H1 (cell line): ENCODE measurements around the gene THAP5. TPM values are rescaled to one million over a fixed set of nuclear protein-coding genes. Genes with fewer than 3 reads are reported as not detected.

Source experiments
- CTCF ChIA-PET: fragments of 300-600 bp; sonication (Branson Sonifier 250); formaldehyde crosslinking; loops from one replicate; lab custom pipeline; 2021; ENCODE audit not compliant: partially characterized antibody; lab: Charles Lee
- POLR2A ChIA-PET: fragments of 300-600 bp; sonication (Branson Sonifier 250); formaldehyde crosslinking; loops from one replicate; lab custom pipeline; 2021; ENCODE audit warnings: inconsistent platforms; ENCODE audit not compliant: partially characterized antibody; lab: Charles Lee
- DNase-seq, 2 experiments: peaks; one replicate each; pipeline versions ENCODE4 v3.0.0 to v3.0.0-alpha.2; 2010 to 2022; ENCODE audit warnings: low spot score in 2 of 2, low read depth in 1 of 2, mixed read lengths in 1 of 2
- FAIRE-seq: peaks from 2 replicates; lab custom pipeline; 2011; peaks lifted over from hg19 to GRCh38; lab: Jason Lieb, UNC
- H2AFZ ChIP-seq: 2 replicates; pipeline ENCODE4 v1.8.1; 2012; ENCODE audit warnings: low read length, inconsistent platforms
- H2AK5ac ChIP-seq: 2 replicates; pipeline ENCODE4 v1.6.1; 2013; ENCODE audit warnings: low read depth, low read length
- H2BK120ac ChIP-seq: replicated peaks from 2 replicates; pipeline ENCODE3; 2013; ENCODE audit warnings: low read depth, low read length, inconsistent platforms
- H2BK12ac ChIP-seq: 2 replicates; pipeline ENCODE4 v1.6.1; 2013; ENCODE audit warnings: low read depth, low read length
- H2BK15ac ChIP-seq: 2 replicates; pipeline ENCODE4 v1.6.1; 2013; ENCODE audit warnings: low read length
- H2BK20ac ChIP-seq: 2 replicates; pipeline ENCODE4 v1.6.1; 2013; ENCODE audit warnings: low read length
- H2BK5ac ChIP-seq: 2 replicates; pipeline ENCODE4 v1.6.1; 2013; ENCODE audit warnings: low read depth, low read length
- H3K14ac ChIP-seq: 2 replicates; pipeline ENCODE4 v1.6.1; 2013; ENCODE audit warnings: inconsistent platforms; ENCODE audit not compliant: insufficient read length
- H3K18ac ChIP-seq: 2 replicates; pipeline ENCODE4 v1.6.1; 2013; ENCODE audit warnings: low read length; ENCODE audit errors: extremely low read depth
- H3K23ac ChIP-seq: 2 replicates; pipeline ENCODE4 v1.6.1; 2013; ENCODE audit warnings: inconsistent platforms; ENCODE audit not compliant: insufficient read length
- H3K23me2 ChIP-seq: 2 replicates; pipeline ENCODE4 v1.6.1; 2013; ENCODE audit warnings: low read depth, low read length
- H3K27ac ChIP-seq: 2 replicates; pipeline ENCODE4 v1.6.1; 2011; ENCODE audit warnings: low read depth, low read length, inconsistent platforms
- H3K27me3 ChIP-seq, 4 experiments: replicated peaks in 1 of 4; 1 replicate in 1 of 4; 2 replicates in 3 of 4; pipeline versions ENCODE4 v1.6.1 to v1.8.1; 2011 to 2013; ENCODE audit warnings: low read length in 3 of 4, mild to moderate bottlenecking in 3 of 4, inconsistent platforms in 2 of 4, mixed read lengths in 2 of 4, moderate library complexity in 1 of 4; ENCODE audit not compliant: control insufficient read depth in 3 of 4, insufficient read depth in 3 of 4; ENCODE audit errors: extremely low read depth in 1 of 4
- H3K36me3 ChIP-seq, 4 experiments: 2 replicates each; pipeline versions ENCODE4 v1.6.1 to v1.8.1; 2011 to 2013; ENCODE audit warnings: mild to moderate bottlenecking in 4 of 4, low read length in 3 of 4, moderate library complexity in 2 of 4, control low read depth in 1 of 4, inconsistent platforms in 1 of 4; ENCODE audit not compliant: insufficient read depth in 4 of 4, control insufficient read depth in 2 of 4
- H3K4ac ChIP-seq: replicated peaks from 2 replicates; pipeline ENCODE3; 2013; ENCODE audit warnings: low read length, low read depth, mixed read lengths, inconsistent platforms; ENCODE audit not compliant: insufficient read length
- H3K4me1 ChIP-seq, 4 experiments: replicated peaks in 1 of 4; 1 replicate in 1 of 4; 2 replicates in 3 of 4; pipeline versions ENCODE4 v1.6.1 to v1.8.1; 2011 to 2013; ENCODE audit warnings: low read length in 3 of 4, inconsistent platforms in 2 of 4, mixed read lengths in 1 of 4; ENCODE audit not compliant: insufficient read depth in 4 of 4, control insufficient read depth in 3 of 4
- H3K4me2 ChIP-seq, 2 experiments: 2 replicates each; pipeline versions ENCODE4 v1.6.1 to v1.8.1; 2011 to 2013; ENCODE audit warnings: low read depth in 2 of 2, low read length in 2 of 2, control low read depth in 1 of 2, inconsistent platforms in 1 of 2, mild to moderate bottlenecking in 1 of 2; ENCODE audit not compliant: insufficient read depth in 1 of 2
- H3K4me3 ChIP-seq, 4 experiments: fragments of 200-600, 300-600 bp in 1 of 4; sonication (generic), shearing (Covaris generic), sonication (Bioruptor Twin) in 1 of 4; 2 replicates each; pipeline versions ENCODE4 v1.5.1 to v1.8.1; 2011 to 2016; ENCODE audit warnings: low read length in 4 of 4, low read depth in 3 of 4, control low read depth in 2 of 4, inconsistent platforms in 2 of 4, mild to moderate bottlenecking in 2 of 4, mixed read lengths in 1 of 4, moderate library complexity in 1 of 4; ENCODE audit not compliant: insufficient read depth in 2 of 4; ENCODE audit errors: extremely low read depth in 1 of 4
- H3K56ac ChIP-seq: replicated peaks from 2 replicates; pipeline ENCODE3; 2013; ENCODE audit warnings: low read depth, mild to moderate bottlenecking, mixed read lengths, low read length, inconsistent platforms; ENCODE audit not compliant: insufficient read length
- H3K79me1 ChIP-seq: 2 replicates; pipeline ENCODE4 v1.6.1; 2013; ENCODE audit warnings: low read depth, low read length, control low read depth
- H3K79me2 ChIP-seq, 2 experiments: 2 replicates each; pipeline versions ENCODE4 v1.6.1 to v1.8.1; 2012 to 2013; ENCODE audit warnings: low read length in 2 of 2, mild to moderate bottlenecking in 2 of 2, inconsistent platforms in 1 of 2; ENCODE audit not compliant: insufficient read depth in 2 of 2, control insufficient read depth in 1 of 2
- H3K9ac ChIP-seq, 4 experiments: replicated peaks in 1 of 4; 1 replicate in 1 of 4; 2 replicates in 3 of 4; pipeline versions ENCODE4 v1.6.1 to v1.8.1; 2011 to 2013; ENCODE audit warnings: low read depth in 3 of 4, low read length in 3 of 4, control low read depth in 2 of 4, mild to moderate bottlenecking in 2 of 4, moderate library complexity in 2 of 4, inconsistent platforms in 1 of 4; ENCODE audit errors: extremely low read depth in 1 of 4
- H3K9me3 ChIP-seq, 2 experiments: 2 replicates each; pipeline versions ENCODE4 v1.6.1 to v1.8.1; 2012 to 2013; ENCODE audit warnings: mild to moderate bottlenecking in 2 of 2, moderate library complexity in 2 of 2, control low read depth in 1 of 2, inconsistent platforms in 1 of 2, low read depth in 1 of 2, low read length in 1 of 2, mixed read lengths in 1 of 2; ENCODE audit not compliant: insufficient read depth in 2 of 2
- H4K20me1 ChIP-seq, 2 experiments: replicated peaks in 1 of 2; 2 replicates each; pipeline versions ENCODE3 to v1.8.1; 2011 to 2013; ENCODE audit warnings: inconsistent platforms in 2 of 2, low read length in 2 of 2, mild to moderate bottlenecking in 1 of 2; ENCODE audit not compliant: insufficient read depth in 2 of 2, control insufficient read depth in 1 of 2
- H4K5ac ChIP-seq: 2 replicates; pipeline ENCODE4 v1.6.1; 2013; ENCODE audit warnings: low read length, low read depth, mixed read lengths, inconsistent platforms; ENCODE audit not compliant: insufficient read length
- H4K8ac ChIP-seq: 2 replicates; pipeline ENCODE4 v1.8.0; 2013; ENCODE audit warnings: mild to moderate bottlenecking, moderate library complexity, low read length, inconsistent platforms; ENCODE audit not compliant: insufficient read depth; ENCODE audit errors: extremely low read depth
- H4K91ac ChIP-seq: replicated peaks from 2 replicates; pipeline ENCODE3; 2013; ENCODE audit warnings: low read length, mixed read lengths, inconsistent platforms; ENCODE audit not compliant: insufficient read length
- CREB1 ChIP-seq: IDR thresholded peaks from 2 replicates; pipeline ENCODE4 v1.6.1; 2012; ENCODE audit warnings: inconsistent platforms
- EZH2 ChIP-seq: fragments of 200-600 bp; sonication (generic); IDR thresholded peaks from 2 replicates; pipeline ENCODE4 v1.7.1; 2012; ENCODE audit warnings: low read depth, mild to moderate bottlenecking, moderate library complexity, low read length, inconsistent platforms; ENCODE audit not compliant: severe bottlenecking
- HDAC2 ChIP-seq, 2 experiments: fragments of 300-600 bp in 1 of 2; sonication (generic) in 1 of 2; IDR thresholded peaks; 2 replicates each; pipeline ENCODE4 v1.6.1; 2011 to 2012; ENCODE audit warnings: low read depth in 2 of 2, low read length in 2 of 2, mild to moderate bottlenecking in 2 of 2, moderate library complexity in 2 of 2, borderline replicate concordance in 1 of 2, inconsistent platforms in 1 of 2
- RNF2 ChIP-seq: fragments of 200-900, 300-1000 bp; sonication (generic); IDR thresholded peaks from 2 replicates; pipeline ENCODE4 v1.7.1; 2016; ENCODE audit warnings: borderline replicate concordance, low read depth, mild to moderate bottlenecking, antibody characterized with exemption, low read length; ENCODE audit not compliant: poor library complexity, severe bottlenecking; ENCODE audit errors: missing control alignments
- SIRT6 ChIP-seq: IDR thresholded peaks from one replicate; pipeline ENCODE4 v1.7.1; 2012; ENCODE audit warnings: low read length, inconsistent platforms
- TCF12 ChIP-seq: IDR thresholded peaks from 2 replicates; pipeline ENCODE4 v1.6.1; 2011; ENCODE audit warnings: low read depth, mild to moderate bottlenecking, low read length
- WGBS, 2 experiments: shearing (Covaris generic) in 1 of 2; methylation state at CpG; one replicate each; pipeline versions ENCODE4 v1.1.6 to v1.1.7; 2013 to 2015; ENCODE audit warnings: low lambda C conversion rate in 2 of 2, mixed read lengths in 2 of 2, inconsistent platforms in 1 of 2, low coverage in 1 of 2, missing lambda C conversion rate in 1 of 2; ENCODE audit not compliant: insufficient replicate concordance in 2 of 2, insufficient coverage in 1 of 2, insufficient read length in 1 of 2; ENCODE audit errors: extremely low coverage in 1 of 2, missing lambda C conversion rate in 1 of 2; 5-methylcytosine and 5-hydroxymethylcytosine counted together
- polyA plus RNA-seq, 7 experiments: library from polyadenylated mRNA; depleted of rRNA in 3 of 7; stranded (reverse) in 5 of 7; unstranded in 2 of 7; fragments of >200 nt in 5 of 7; fragments of 200-250 nt in 2 of 7; gene quantifications; 1 replicate in 5 of 7; 2 replicates in 1 of 7; 4 replicates in 1 of 7; pipeline versions ENCODE4 v1.2.1 to v1.2.3, GENCODE V29; 2011 to 2013; ENCODE audit warnings: missing spikeins in 2 of 7, mixed read lengths in 2 of 7
- total RNA-seq: library from RNA; stranded (reverse); fragmentation: NEBNext Ultra II Directional; extraction: Animal tissue kit (Norgen Biotek cat#: 25700); gene quantifications from 2 replicates; pipeline ENCODE4 v1.2.1, GENCODE V29; 2021
- TF ChIP-seq, protein P1 (sequence below): IDR thresholded peaks from 2 replicates; pipeline ENCODE4 v1.6.1; 2011; ENCODE audit warnings: low read length, improper control_type of control experiment

The THAP5 gene
- total and polyA plus RNA-seq, 2 of the 8 experiments (the other 6 are each of a cell fraction or from before 2014, with no cell fraction given) = 3.9 to 24.2 TPM

DNA sequence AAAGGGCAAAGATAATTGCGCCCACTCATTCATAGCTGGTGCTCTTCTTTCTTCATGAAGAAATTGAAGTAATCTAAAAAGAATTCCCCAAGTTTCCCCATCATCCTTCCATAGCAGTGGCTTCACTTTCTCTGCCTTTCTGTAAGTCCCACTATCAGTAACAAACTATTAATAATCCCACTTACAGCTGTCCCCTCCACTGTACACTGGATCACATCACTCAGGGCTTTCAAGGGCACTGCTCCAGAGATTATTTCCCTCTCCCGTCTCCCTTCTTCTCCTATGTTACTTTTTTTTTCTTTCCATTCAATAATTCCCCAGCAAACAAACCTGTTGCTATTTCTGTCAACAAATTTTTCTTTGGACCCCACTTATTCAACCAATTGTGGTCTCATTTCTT, 16.3 kb upstream of the THAP5 start:
- Histone ChIP-seq H4K20me1 (no peaks in the 10 kb centered on the region), H2BK5ac (no peak overlapping the region), H3K23me2 (no peaks in the 10 kb centered on the region; the same call in 1 of the 2 replicates), H3K18ac (no peak overlapping the region), H3K9ac (no peak overlapping the region), H3K4me3 (no peak overlapping the region), H3K79me2 (no peaks in the 10 kb centered on the region), H3K4me2 (no peak overlapping the region), H3K4ac (no peak overlapping the region), H2BK20ac (no peak overlapping the region), H3K9me3 (no peaks in the 10 kb centered on the region), H3K27ac (no peak overlapping the region), H2BK15ac (no peak overlapping the region), H3K4me1 (peaks cover 0 to 7% (median 6%) of the 10 kb centered on the region in 4 experiments; a peak in 3 of 7 replicates), H3K56ac (no peak overlapping the region), H2AFZ (no peak overlapping the region), H2BK12ac (no peak overlapping the region), H3K36me3 (no peaks in the 10 kb centered on the region), H4K5ac (no peak overlapping the region), H2AK5ac (no peak overlapping the region), H4K91ac (no peak overlapping the region), H3K23ac (no peak overlapping the region), H3K79me1 (no peaks in the 10 kb centered on the region), H2BK120ac (no peak overlapping the region), H4K8ac (no peak overlapping the region), H3K14ac (no peak overlapping the region), H3K27me3 (no peaks in the 10 kb centered on the region)
- ChIA-PET CTCF (no interaction called here), POLR2A (no interaction called here)
- FAIRE-seq (no peak), DNase-seq (no peak)
- 88% methylated on average over 2 of the region's 2 CpGs; no CpG with 5 or more reads in 1 of the 2 experiments for WGBS, 2 experiments
- no peak for TF ChIP-seq RNF2
- TF ChIP-seq, protein P1, sequence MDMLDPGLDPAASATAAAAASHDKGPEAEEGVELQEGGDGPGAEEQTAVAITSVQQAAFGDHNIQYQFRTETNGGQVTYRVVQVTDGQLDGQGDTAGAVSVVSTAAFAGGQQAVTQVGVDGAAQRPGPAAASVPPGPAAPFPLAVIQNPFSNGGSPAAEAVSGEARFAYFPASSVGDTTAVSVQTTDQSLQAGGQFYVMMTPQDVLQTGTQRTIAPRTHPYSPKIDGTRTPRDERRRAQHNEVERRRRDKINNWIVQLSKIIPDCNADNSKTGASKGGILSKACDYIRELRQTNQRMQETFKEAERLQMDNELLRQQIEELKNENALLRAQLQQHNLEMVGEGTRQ = no peak
- no peak for TF ChIP-seq TCF12
- no peak for TF ChIP-seq SIRT6
- TF ChIP-seq CREB1 = no peak
- TF ChIP-seq HDAC2 (IDR thresholded peaks at IDR 0.05; ENCODE audit: borderline replicate concordance in 1 of 2, low read depth in 2 of 2, low read length in 2 of 2) = no peak
- no peak for TF ChIP-seq EZH2
